DND-41 (cell line): Measurements from ENCODE around the gene CC2D1B.

ENCODE experiments used
- ATAC-seq: fragments of 200-7000 bp; cut with Tn5 transposase; 3 replicates; pipeline ENCODE4 v1.9.1; 2021; ENCODE audit warnings: low read depth; ENCODE audit not compliant: insufficient read depth
- DNase-seq: peaks from one replicate; pipeline ENCODE4 v3.0.0-alpha.2; 2020
- H2AFZ ChIP-seq: 2 replicates; pipeline ENCODE4 v1.6.0; 2012; ENCODE audit warnings: low read depth, low read length
- H3K27ac ChIP-seq: 2 replicates; pipeline ENCODE4 v1.5.1; 2012; ENCODE audit warnings: low read length, inconsistent platforms
- H3K27me3 ChIP-seq: fragments of 200-600 bp; sonication (generic); 2 replicates; pipeline ENCODE4 v1.6.0; 2012; ENCODE audit warnings: low read length, mild to moderate bottlenecking, inconsistent platforms; ENCODE audit not compliant: insufficient read depth, poor library complexity
- H3K36me3 ChIP-seq: 2 replicates; pipeline ENCODE4 v1.5.1; 2012; ENCODE audit warnings: low read length, inconsistent platforms; ENCODE audit not compliant: insufficient read depth
- H3K4me1 ChIP-seq: 2 replicates; pipeline ENCODE4 v1.5.1; 2012; ENCODE audit warnings: mild to moderate bottlenecking, low read length; ENCODE audit not compliant: insufficient read depth
- H3K4me2 ChIP-seq: 2 replicates; pipeline ENCODE4 v1.6.0; 2012; ENCODE audit warnings: mild to moderate bottlenecking, moderate library complexity, low read length, inconsistent platforms; ENCODE audit not compliant: insufficient read depth
- H3K4me3 ChIP-seq, 2 experiments: fragments of 200-600 bp in 1 of 2; shearing (Covaris generic) in 1 of 2; 2 replicates each; pipeline ENCODE4 v1.5.1; 2012 to 2016; ENCODE audit warnings: inconsistent platforms in 2 of 2, low read length in 2 of 2, mild to moderate bottlenecking in 2 of 2, low read depth in 1 of 2, moderate library complexity in 1 of 2
- H3K79me2 ChIP-seq: 2 replicates; pipeline ENCODE4 v1.6.0; 2012; ENCODE audit warnings: low read length, inconsistent platforms; ENCODE audit not compliant: insufficient read depth
- H3K9ac ChIP-seq: 2 replicates; pipeline ENCODE4 v1.6.0; 2012; ENCODE audit warnings: low read depth, mild to moderate bottlenecking, inconsistent platforms, low read length, moderate library complexity
- H3K9me3 ChIP-seq: 2 replicates; pipeline ENCODE4 v1.5.1; 2012; ENCODE audit warnings: low read length, moderate library complexity, mild to moderate bottlenecking, inconsistent platforms; ENCODE audit not compliant: insufficient read depth, severe bottlenecking
- H4K20me1 ChIP-seq: 2 replicates; pipeline ENCODE4 v1.6.0; 2012; ENCODE audit warnings: low read length; ENCODE audit not compliant: insufficient read depth
- EZH2 ChIP-seq: IDR thresholded peaks from 3 replicates; pipeline ENCODE4 v1.6.1; 2012; ENCODE audit warnings: borderline replicate concordance, low read depth, mild to moderate bottlenecking, moderate library complexity, low read length, inconsistent platforms; ENCODE audit not compliant: severe bottlenecking
- TF ChIP-seq, protein P1 (sequence below): IDR thresholded peaks from 2 replicates; pipeline ENCODE4 v1.5.1; 2012; ENCODE audit warnings: borderline replicate concordance, low read length, moderate library complexity, mild to moderate bottlenecking; ENCODE audit not compliant: poor library complexity, severe bottlenecking; ENCODE audit errors: extremely low read depth

Gene CC2D1B

DNA sequence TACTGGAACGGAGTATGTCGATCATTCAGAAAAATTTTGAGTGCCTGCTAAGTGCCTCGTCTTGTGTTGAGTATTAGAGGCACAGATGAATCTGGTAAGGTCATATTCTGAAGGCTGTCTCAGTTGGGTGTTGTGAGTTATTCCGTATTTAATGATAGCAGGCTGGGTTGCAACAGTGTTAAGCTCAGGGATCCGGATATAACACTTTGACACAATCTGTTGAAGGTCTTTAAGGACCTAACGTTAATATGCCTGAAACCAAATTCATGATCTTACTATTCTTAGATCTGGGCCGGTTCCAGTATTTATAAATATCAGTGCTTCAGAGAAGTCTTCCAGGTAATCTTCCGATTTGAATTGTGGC, 39.0 kb upstream of the CC2D1B start:
- peaks cover 46% of the 10 kb centered on the region for H3K4me1 ChIP-seq
- no peak for TF ChIP-seq EZH2
- TF ChIP-seq, protein P1, sequence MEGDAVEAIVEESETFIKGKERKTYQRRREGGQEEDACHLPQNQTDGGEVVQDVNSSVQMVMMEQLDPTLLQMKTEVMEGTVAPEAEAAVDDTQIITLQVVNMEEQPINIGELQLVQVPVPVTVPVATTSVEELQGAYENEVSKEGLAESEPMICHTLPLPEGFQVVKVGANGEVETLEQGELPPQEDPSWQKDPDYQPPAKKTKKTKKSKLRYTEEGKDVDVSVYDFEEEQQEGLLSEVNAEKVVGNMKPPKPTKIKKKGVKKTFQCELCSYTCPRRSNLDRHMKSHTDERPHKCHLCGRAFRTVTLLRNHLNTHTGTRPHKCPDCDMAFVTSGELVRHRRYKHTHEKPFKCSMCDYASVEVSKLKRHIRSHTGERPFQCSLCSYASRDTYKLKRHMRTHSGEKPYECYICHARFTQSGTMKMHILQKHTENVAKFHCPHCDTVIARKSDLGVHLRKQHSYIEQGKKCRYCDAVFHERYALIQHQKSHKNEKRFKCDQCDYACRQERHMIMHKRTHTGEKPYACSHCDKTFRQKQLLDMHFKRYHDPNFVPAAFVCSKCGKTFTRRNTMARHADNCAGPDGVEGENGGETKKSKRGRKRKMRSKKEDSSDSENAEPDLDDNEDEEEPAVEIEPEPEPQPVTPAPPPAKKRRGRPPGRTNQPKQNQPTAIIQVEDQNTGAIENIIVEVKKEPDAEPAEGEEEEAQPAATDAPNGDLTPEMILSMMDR: no peak
- H3K36me3 ChIP-seq: peaks cover 69% of the 10 kb centered on the region
- H3K79me2 ChIP-seq: peaks cover 87% of the 10 kb centered on the region
- DNase-seq (no peak), ATAC-seq (no peak)
- H3K9ac ChIP-seq: peak overlapping the region; percentile 81
- peaks cover 14% of the 10 kb centered on the region; the same call in 1 of the 2 replicates for H4K20me1 ChIP-seq
- peak overlapping the region; percentile 78 for H3K4me2 ChIP-seq
- peak overlapping the region; percentile 63 to 80 for H3K4me3 ChIP-seq
- peak overlapping the region; percentile 95 for H3K27ac ChIP-seq
- H2AFZ ChIP-seq: peak overlapping the region; percentile 94
- no peaks in the 10 kb centered on the region for H3K9me3 ChIP-seq
- no peaks in the 10 kb centered on the region for H3K27me3 ChIP-seq

DNA sequence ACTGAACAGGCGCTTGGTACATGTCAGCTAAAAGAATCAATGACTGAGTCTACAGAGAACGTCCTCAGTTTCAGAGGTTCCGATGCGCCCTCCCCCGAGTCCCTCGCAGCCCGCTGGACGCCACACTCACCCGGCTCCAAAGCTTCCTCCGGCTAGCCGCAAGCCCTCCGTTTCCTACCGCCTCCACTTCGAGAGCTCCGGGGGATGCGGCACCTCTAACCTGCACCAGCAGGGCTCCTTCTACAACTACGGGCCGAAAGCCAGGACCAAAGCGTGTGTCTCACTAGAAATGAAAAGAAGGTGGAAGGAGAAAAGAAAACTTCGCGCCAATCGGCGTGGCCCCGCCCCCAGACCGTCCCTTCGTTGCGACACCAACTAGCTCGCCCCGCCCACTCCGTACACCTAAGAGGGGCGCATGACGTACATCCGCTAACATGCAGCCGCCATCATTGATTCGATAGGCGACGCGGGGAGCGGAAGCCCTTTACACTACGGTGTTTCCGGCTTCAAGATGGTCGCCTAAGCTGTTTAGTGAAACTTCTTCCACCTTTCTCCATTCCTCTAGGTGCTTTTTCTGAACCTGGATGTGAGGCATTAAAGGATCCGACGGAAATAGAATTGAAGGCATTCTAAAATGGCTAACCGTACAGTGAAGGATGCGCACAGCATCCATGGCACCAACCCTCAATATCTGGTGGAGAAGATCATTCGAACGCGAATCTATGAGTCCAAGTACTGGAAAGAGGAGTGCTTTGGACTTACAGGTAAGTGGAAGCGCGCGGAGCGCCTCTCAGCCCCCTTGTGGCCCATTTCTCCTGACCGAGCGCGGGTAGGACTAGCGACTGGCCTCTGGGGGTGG, 38.3 kb upstream of the CC2D1B start, which contains the start of the genes ORC1 and PRPF38A:
TSS of gene ORC1 (minus strand) at position 308 of the 859 bp plus-strand sequence. CDS start 2,200 bp downstream, outside the sequence.
TSS of gene PRPF38A (plus strand) at position 487 of the 859 bp plus-strand sequence. CDS start at position 635, 148 bp downstream.
- Histone ChIP-seq H3K27ac (peak within 1 kb of the TSS; percentile 95), H3K36me3 (peaks cover 69% of the 10 kb centered on the region), H3K79me2 (peaks cover 89% of the 10 kb centered on the region), H3K4me3 (peak within 1 kb of the TSS; percentile 63 to 80), H3K4me1 (peaks cover 46% of the 10 kb centered on the region), H3K27me3 (no peaks in the 10 kb centered on the region), H3K9me3 (no peaks in the 10 kb centered on the region), H3K4me2 (peak within 1 kb of the TSS; percentile 80), H4K20me1 (peaks cover 16% of the 10 kb centered on the region; the same call in 1 of the 2 replicates), H3K9ac (peak within 1 kb of the TSS; percentile 81), H2AFZ (peak within 1 kb of the TSS; percentile 94)
- DNase-seq: peak; percentile 97
- TF ChIP-seq EZH2: no peak
- TF ChIP-seq, protein P1: peak; percentile 68
- peak; percentile 88 for ATAC-seq

DNA sequence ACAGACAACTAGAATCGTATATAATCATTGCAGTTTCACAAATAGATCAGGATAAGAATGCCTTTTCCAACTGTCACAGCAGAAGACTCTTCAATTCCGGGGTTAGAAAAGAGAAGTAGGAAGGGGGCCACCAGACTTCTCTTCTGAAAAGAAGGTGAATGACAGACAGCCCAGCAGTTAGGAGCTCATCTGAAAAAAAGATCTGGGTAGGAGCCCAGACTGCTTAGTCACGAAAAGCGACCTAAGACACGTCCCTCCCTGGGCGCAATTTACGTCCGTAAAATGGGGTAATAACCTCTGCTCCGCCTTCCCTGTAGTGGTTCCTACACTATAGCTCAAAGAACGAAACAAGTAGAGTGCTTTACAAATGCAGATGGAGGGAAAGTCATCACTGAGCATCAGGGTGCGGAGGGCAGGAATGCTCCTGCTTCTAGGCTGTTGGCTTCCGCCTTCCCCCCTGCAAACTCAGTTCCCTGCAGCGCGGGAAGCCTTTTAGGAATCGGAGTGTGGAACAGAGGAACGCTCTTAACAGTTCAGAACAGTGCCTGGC, 37.6 kb upstream of the CC2D1B start:
- peaks cover 16% of the 10 kb centered on the region; the same call in 1 of the 2 replicates for H4K20me1 ChIP-seq
- H3K9ac ChIP-seq: peak overlapping the region; percentile 81
- DNase-seq (peak; percentile 64), ATAC-seq (peak; percentile 60)
- H3K4me2 ChIP-seq: peak overlapping the region; percentile 80
- H2AFZ ChIP-seq: peak overlapping the region; percentile 83
- no peaks in the 10 kb centered on the region for H3K27me3 ChIP-seq
- H3K27ac ChIP-seq: peak overlapping the region; percentile 95
- TF ChIP-seq, protein P1: no peak
- no peak for TF ChIP-seq EZH2
- H3K9me3 ChIP-seq: no peaks in the 10 kb centered on the region
- H3K4me1 ChIP-seq: peaks cover 46% of the 10 kb centered on the region
- H3K36me3 ChIP-seq: peaks cover 67% of the 10 kb centered on the region
- peaks cover 91% of the 10 kb centered on the region for H3K79me2 ChIP-seq
- H3K4me3 ChIP-seq: peak overlapping the region; percentile 63 to 80
